D721Med (cell line): ENCODE measurements around the gene PEF1.

Experiments used
- DNase-seq: peaks from one replicate; pipeline ENCODE4 v3.0.0; 2011; ENCODE audit warnings: low spot score; ENCODE audit not compliant: insufficient read length
- FAIRE-seq: peaks from 2 replicates; lab custom pipeline; 2011; peaks lifted over from hg19 to GRCh38; lab: Jason Lieb, UNC
- CTCF ChIP-seq: IDR thresholded peaks from 2 replicates; pipeline ENCODE4 v1.5.1; 2012; ENCODE audit warnings: mild to moderate bottlenecking, control low read depth; ENCODE audit not compliant: insufficient read depth; ENCODE audit errors: missing control alignments

The PEF1 gene

GRCh38 chr1:31581821-31582810 is 62.6 kb downstream of the PEF1 start:
- DNase-seq (no peak), FAIRE-seq (no peak)
- TF ChIP-seq CTCF, result no peak

GRCh38 chr1:31580891-31581603 is 63.6 kb downstream of the PEF1 start:
- no peak for TF ChIP-seq CTCF
- FAIRE-seq (no peak), DNase-seq (no peak)

GRCh38 chr1:31580513-31580870 is 64.2 kb downstream of the PEF1 start:
- FAIRE-seq, result no peak
- TF ChIP-seq CTCF, result no peak
- no peak for DNase-seq
